HG03469 (cell line): ENCODE results near the gene TRIM38.
"Not testable (repeated sequence)": the region's sequence is repeated elsewhere in the genome, so short reads cannot be mapped to it uniquely, and the experiment has no call there.

Source experiments
- ATAC-seq: cut with Tn5 transposase; IDR thresholded peaks from one replicate; pipeline ENCODE4 v1.9.1; 2021; ENCODE audit warnings: mild to moderate bottlenecking, moderate library complexity, moderate number of reproducible peaks; ENCODE audit not compliant: unreplicated experiment

TRIM38 gene, protein sequence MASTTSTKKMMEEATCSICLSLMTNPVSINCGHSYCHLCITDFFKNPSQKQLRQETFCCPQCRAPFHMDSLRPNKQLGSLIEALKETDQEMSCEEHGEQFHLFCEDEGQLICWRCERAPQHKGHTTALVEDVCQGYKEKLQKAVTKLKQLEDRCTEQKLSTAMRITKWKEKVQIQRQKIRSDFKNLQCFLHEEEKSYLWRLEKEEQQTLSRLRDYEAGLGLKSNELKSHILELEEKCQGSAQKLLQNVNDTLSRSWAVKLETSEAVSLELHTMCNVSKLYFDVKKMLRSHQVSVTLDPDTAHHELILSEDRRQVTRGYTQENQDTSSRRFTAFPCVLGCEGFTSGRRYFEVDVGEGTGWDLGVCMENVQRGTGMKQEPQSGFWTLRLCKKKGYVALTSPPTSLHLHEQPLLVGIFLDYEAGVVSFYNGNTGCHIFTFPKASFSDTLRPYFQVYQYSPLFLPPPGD

DNA sequence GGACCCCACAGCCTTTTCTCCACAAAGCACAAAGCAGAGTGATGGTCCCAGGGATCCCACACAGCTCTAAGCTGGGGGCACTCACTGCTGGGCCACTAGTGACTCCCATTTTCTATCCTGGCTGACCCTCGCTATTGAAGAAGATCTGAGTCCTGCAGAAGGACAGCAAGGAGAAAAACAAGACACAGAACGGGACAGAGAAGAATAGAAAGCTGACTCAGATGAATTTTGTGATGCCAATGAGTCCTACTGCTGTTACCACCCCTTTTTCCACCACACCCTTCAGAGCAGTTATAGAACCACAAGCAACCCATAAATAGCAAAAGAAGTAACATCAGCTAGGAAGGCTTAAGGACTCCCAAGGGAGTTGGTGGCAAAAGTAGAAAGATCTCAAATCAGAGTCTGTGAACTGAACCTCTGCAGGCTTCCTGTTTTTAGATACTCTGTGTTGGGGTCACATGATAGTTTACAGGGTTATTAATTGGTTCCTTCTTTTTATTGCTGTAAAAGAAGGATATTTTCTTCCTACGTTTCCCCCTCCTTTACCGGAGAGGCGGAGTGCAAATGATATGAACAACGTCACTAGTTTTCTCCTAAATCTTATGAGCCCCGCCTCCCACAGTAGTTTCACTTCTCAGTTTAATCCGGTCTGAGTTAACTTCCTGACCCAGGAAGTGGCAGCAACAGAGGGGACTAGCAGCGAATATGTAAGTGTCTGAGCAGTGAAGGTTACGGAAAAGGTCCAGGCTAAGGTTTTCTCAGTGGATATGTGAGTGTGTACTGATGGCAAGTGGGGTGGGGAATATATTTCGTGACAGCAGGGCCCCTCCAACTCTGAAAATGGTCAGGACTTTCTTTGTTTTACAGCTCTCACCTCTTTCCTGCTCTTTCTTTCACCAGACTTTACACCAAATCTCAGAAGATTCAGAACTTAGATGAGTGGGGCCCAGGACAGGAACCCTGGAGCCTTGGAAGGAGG, at the start of gene TRIM38:
Gene TRIM38 (plus strand): TSS at position 654 of the 979 bp plus-strand sequence. CDS start 3,721 bp downstream, outside the sequence.
- peak; percentile 63 for ATAC-seq

DNA sequence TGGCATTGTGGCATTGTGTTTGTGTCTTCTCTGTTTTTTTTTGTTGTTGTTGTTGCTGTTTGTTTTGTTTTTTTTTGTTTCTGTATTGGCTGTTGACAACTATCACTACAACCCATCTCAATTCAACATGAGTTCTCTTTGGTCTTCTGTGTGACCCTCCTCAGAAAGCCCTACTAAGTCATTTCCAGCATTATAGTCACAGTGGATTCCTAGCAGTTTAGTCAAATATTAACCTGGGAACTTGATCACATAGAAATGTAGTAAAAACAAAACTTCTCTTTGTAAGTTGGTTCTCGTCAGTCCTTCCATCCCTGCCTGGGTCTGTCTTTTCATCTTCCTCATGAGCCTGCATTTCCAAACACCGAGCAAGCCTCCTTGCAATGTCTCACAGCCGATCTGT, 48.9 kb upstream of the TRIM38 start:
- no peak for ATAC-seq

DNA sequence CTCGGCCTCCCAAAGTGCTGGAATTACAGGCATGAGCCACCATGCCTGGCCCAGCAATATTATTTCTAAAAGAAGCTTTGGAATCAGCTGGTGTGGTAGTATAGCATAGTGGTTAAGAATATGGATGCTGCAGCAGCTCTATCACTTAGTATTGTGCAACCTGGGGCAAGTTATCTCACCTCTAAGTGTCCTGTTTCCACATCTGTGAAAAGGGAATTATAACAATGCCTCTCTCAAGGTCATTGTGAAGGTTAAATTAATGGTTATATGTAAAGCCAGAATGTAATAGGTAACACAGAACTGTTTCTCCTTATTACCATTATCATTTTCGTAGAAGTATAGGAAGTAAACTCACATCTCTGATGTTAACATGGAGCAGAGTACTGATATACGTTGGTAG, 46.3 kb upstream of the TRIM38 start:
- no peak for ATAC-seq

DNA sequence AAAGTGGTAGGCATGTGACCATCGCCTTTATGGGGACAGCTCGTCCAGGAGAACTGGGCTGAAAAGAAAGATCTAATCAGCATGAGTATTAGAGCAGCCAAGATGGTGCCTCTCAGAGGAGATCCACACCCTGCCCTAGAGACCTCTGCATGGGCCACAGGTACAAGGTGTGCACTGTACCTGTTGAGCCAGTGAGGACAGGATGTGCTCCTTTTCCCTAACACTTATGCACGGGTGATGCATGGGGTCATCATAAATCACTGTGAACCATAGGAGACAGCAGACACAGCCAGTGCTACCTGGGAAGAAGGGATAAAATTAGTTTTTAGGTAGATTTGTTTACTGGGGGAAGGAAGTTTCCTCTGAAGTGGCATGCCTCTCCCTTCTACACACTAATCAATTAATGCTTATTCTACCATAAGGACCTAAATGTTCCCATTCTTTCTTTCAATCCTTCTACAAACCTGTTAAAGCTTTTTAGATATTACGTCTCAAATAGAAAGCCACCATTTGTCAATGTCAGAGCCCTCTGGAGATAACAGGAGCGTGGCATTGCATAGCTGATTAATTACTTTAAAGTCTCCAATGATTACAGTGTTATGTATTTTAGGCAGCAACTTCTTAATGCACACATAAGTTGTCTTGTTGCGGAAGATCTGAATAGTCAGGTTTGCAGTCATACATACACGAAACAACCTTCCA, 45.7 kb upstream of the TRIM38 start:
- ATAC-seq = no peak

DNA sequence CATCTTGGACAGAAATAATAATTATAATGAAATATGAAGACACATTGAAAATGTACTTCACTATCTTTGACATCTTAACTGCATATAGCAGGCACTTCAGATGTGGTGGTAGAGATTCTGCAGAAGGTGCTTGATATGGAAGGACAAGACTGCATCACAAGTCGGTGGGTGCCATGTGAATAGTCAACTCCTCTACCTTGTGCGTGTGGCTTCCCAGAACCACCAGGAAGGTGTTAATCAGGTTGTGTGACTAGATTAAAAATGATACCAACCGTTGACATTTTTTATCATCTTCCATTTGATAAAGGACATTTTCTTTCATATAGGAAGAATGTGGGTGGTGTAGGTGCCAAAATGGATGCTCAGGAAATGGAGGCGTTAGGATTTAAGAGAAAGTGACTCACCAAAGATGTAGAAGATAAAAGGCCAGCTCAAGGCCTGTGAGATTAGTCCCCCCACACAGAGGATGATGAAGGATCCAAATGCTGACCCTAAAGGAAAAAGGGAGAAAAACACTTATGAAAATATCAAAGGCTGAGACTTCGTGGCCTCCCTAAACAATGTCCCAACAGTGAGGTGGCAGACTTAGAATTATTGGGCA, 44.4 kb upstream of the TRIM38 start:
- ATAC-seq = no peak

DNA sequence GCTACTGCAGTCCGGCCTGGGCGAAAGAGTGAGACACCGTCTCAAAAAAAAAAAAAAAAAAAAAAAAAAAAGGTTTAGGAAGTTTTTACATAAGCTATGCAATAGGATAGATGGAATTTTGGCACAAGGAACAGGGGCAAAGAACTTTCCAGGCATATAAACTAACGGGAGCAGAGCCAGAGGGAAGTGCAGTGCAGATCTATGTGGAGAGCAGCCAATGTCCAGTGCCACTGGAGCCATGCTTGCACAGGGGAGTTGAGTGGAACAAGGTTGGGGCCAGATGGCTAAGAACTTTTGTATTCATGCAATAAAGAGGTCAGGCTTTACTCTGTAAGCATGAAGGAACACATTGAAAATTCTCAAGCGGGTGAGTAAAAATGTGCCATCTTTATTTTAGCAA, 42.9 kb upstream of the TRIM38 start:
- no peak for ATAC-seq

DNA sequence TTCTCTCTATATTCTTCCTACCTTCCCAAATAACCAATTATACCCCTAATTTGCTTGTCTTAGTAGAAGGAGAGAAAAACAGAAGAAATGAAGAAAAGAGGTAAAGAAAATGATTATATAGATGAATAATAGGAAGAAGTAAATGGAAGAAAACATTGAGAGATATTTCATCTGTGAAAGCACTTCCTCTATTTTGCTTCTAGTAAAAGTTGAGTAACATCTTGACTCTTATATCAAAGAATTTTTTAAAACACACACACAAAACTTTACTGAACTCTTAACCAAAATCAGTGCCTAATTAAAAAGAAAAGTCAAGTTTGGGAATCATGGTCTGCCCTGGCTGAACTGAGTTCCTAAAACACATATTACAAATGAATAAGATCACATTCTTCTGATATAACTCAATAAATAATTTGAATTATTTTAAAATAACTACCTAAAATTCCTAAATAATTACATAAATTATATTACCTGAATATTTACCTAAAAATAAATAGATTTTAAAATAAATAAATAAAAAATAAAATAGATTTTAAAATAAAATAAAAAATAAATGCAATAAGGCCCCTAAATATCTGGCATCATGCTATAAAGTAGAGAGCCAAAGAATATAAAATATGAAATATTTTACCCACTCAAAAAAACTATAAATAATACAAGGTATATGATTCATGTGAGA, 40.9 kb upstream of the TRIM38 start:
- ATAC-seq = no peak

DNA sequence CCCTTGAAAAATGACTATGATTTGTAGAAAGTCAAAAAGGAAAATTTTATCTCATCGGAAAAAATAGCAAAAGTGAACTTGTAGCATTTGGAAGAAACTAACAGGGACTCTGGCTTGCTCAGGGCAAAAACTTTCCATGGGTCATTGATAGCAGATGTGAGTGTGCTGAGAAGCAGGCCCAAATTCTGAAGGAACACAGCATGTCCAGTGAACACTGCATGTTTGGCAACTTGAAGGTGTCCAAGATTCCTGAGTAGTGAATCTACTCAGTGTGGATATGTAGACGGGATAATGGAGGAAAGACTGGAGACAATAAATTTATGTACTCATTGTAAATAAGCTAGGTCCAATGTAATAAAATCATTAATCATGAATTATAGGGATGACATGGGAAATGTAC, 40.3 kb upstream of the TRIM38 start:
- ATAC-seq = no peak

DNA sequence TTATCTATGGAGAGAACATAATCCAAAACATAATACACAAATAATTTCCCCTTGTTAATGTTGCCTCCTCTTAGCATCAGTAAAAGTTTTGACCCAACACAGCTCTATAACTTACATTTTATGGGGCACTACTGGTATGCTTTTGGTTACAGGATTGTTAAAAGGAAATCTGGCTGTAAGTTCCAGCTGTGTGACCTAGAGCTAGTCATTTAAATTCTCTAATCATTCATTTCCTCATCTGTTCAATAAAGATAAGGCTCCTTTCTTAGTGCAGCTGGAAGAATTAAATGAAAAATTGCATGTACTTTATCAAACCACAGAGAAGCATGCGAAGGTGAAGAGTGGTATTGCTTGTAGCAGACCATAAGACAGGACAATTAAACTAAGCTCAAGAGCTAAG, 36.7 kb upstream of the TRIM38 start:
- ATAC-seq = no peak

DNA sequence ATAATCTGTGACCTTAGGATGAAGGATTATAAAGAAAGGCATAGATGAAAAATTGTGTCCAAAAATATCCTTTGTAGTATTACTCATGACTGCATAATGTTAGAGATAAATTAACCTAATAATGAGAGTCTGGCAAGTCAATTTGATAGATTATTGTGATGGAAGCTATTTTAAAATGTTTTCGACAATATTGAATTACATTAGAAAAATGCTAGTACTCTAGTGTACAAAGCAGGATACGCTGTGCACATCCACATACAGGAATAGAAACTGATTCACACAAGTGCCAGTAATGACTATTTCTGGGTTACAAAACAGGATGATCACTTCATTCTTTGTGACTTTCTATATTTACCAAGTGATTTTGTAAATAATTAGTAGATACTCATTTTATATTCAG, 35.4 kb upstream of the TRIM38 start:
- no peak for ATAC-seq

DNA sequence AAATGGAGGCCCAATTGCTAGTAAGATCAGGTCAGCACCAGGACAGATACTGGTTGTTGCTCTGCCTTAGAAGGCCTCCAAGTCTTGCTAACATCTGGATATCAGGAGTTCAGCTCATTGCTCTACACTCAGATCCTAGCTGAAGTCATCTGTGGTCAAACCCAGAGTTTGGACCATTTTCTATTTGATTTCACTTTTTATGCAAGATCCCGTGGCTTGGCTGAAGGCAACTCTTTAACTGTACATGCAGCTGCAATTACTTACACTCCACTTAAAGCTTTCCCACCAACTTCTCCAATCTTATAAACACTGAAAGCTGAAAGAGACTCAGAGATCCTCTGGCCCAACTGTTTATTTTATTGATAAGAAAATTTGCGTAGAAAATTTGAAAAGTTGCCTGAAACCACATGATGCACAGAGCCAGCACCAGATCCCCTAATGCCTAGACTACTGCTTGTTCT, 34.8 kb upstream of the TRIM38 start:
- no peak for ATAC-seq

DNA sequence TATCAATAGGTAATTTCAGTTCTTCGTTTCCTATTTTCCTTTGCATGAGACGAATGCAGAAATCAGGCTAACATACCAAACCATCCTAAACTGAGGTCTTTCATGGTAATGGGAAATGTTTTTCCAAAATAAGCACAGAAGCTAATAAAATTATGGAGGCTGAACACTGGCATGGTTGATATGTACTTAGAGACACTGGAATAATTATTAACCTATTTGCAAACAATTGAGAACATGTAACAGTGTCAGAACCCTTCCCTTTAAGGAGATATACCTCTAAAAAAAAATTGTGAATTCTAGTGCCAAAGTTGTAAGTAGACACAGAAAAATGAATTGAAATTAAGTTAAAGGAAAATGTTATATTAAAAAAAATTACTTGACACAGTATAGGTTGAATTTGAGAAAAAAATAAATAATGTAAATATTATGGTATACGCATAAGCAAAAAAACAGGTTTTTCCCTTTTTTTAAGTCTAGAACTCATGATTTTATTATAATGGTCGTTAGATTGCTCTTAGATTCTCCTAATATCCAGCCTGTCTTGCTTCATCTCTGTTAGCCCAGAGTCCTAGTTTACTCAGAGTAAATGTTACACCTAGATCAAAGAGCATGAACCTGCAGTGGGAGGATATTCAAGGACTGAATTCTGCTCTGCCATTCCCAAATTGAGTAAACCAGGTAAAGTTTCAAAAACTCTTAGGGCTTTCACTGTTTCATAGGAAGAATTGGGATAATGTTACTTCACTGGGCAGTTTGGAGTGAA, 33.9 kb upstream of the TRIM38 start:
- ATAC-seq = no peak

DNA sequence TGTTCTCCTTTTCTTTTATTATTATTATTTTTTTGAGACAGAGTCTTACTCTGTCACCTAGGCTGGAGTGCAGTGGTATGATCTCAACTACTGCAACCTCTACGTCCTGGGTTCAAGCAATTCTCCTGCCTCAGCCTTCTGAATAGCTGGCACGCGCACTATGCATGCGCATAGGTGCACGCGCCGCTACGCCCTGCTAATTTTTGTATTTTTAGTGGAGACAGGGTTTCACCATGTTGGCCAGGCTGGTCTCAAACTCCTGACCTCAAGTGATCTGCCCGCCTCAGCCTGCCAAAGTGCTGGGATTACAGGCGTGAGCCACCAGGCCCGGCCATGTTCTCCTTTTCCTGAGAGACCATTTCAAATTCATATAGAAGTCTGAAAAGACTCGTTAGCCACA, 32.8 kb upstream of the TRIM38 start:
- not testable (repeated sequence) for ATAC-seq

DNA sequence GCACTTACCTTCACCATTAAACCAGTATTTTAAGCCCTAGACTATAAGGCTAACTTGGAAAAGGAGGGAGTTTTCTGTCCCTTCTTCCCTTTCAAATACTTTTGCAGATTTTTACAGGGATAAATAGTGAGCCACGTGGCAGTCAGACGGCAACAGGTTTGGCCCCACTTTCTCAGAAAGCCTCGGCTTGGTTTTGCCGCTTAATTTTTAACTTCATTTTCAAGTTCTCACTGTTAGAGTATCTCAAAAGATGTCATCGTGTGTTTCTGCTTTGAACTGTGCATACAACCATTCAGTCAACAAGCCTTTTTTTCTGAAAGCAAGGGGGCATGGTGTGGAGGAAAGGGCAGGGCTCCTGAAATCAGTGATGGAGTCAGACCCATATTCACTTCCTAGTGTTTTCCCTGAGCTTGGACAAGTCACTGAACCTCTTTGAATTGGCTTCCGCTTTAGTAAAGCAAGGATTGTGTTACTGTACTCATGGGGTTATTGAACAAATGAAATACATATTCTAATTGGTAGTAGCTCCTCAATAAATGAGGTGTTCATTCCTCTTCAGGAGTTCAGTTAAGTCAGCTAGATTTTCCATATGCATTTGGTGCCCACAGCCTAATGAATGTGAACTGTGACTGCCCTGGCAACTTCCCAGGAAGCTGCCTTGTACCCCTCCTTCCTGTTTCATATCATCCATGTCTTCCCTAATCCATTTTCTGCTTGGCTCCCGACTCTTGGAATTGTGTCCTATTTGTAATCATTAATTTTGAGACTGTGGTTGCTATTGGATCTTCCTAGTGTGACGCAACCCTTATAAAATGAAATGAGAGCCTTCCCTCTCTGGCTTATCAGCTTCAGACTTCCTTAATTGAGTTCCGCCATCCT, 31.8 kb upstream of the TRIM38 start, which contains the start of gene SLC17A2:
Gene SLC17A2 (minus strand): TSS at position 160 of the 879 bp plus-strand sequence. CDS start 4,895 bp downstream, outside the sequence.
- ATAC-seq = no peak

DNA sequence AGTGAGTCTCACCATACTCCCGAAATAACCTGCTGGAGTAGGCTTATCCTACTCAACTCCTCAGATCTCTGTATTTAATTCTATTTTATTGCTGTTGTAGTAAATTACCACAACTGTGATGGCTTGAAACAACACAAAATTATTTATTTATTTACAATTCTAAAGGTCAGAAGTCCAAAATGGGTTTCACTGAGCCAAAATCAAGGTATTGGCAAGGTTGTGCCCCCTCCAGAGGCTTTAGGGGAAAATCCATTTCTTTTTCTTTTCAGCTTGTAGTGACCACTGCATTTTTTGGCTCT, 31.2 kb upstream of the TRIM38 start:
- no peak for ATAC-seq

DNA sequence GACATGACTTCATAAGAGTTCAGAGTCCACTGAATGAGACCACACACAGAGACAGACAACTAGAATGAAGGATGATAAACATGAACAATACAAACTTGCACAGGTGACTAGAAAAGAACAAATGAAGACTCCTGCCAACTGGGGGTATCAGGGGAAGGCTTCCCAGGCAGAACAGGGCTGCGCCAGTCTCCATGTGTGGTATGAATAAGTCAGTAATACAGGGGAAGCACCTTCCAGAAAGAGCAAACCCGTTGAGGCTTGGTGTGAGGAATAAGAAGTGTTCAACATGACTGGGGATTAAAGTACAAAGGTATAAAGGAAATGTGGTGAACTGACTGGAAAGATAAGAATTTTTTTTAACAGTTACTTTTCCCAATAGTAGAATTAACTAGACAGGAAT, 28.4 kb upstream of the TRIM38 start:
- no peak for ATAC-seq

DNA sequence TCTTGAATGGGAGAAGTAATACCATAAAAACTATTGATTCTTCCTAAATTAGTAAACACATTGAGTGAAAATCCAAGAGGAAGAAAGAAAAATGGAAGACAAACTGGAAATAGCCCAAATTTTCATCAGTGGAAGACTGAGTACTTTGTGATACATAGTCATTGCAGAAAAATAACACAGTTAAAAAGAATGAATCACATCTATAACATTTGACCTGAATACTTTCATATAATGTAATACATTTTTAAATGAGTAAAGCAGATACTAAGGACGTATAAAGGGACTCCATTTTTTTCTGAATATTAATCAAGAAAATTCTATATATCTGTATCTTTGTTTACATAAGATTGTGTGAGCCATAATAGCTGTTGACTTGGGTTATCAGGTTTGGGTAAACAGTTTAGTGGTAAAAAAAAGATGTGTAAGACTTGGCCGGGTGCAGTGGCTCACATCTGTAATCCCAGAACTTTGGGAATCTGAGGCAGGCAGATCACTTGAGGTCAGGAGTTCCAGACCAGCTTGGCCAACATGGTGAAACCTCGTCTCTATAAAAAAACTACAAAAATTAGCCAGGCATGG, 27.8 kb upstream of the TRIM38 start:
- no peak for ATAC-seq

DNA sequence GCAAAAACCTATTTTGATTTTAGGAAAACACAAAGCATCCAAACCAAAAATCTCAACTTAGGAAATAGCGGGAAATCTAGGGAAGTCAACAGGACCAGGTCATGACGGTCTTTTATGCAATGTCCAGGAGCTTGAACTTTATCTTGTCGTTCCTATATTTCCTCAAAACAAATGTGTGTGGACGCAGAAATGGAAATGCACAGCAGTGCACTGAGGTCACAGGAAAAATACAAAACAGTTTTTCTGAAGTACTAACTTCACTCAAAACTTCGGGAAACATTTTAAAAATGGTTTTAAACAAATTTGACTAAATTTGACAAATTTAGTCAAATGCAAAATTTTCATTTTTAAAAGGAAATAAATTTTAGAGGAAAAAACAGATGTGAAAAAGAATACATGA, 26.6 kb upstream of the TRIM38 start:
- ATAC-seq = no peak
